Keratinocyte (primary cell): ENCODE data around the gene ERMARD.

Source experiments
- CTCF ChIP-seq, 3 experiments: IDR thresholded peaks in 1 of 3; conservative IDR thresholded peaks in 1 of 3; optimal IDR thresholded peaks in 1 of 3; 2 replicates in 2 of 3; 3 replicates in 1 of 3; pipeline versions ENCODE3 to v1.5.1; 2011; ENCODE audit warnings: low read length in 3 of 3, mild to moderate bottlenecking in 3 of 3, moderate library complexity in 2 of 3, control low read depth in 1 of 3, inconsistent platforms in 1 of 3; ENCODE audit not compliant: insufficient read depth in 2 of 3; ENCODE audit errors: extremely low read depth in 1 of 3
- EZH2 ChIP-seq: IDR thresholded peaks from one replicate; pipeline ENCODE4 v1.6.1; 2012; ENCODE audit warnings: inconsistent platforms, mild to moderate bottlenecking, low read length, moderate library complexity

GRCh38 chr6:169763881-169764280, 12.5 kb downstream of the ERMARD start:
- TF ChIP-seq CTCF (optimal IDR thresholded peaks at IDR 0.05 in 1 of 3, IDR thresholded peaks at IDR 0.05 in 1 of 3, conservative IDR thresholded peaks at IDR 0.05 in 1 of 3; ENCODE audit: extremely low read depth in 1 of 3, insufficient read depth in 2 of 3, low read length in 3 of 3) (no peak), EZH2 (no peak)
